ENCODE results near the gene ZNF75A. TPM values are rescaled to one million over a fixed set of nuclear protein-coding genes. Genes with fewer than 3 reads are reported as not detected.
"Not testable (repeated sequence)": the region's sequence is repeated elsewhere in the genome, so short reads cannot be mapped to it uniquely, and the experiment has no call there.

ZNF75A gene
- total RNA-seq, 1 experiment from 2014 or later, result 15.9 TPM

GRCh38 chr16:3268294-3268693, 37.0 kb upstream of the ZNF75A start:
- Histone ChIP-seq H3K36me3 (ENCODE audit: low read depth, low read length) (no peaks in the 10 kb centered on the region), H4K20me1 (ENCODE audit: low read length) (no peaks in the 10 kb centered on the region), H3K27ac (ENCODE audit: low read length) (no peak overlapping the region), H3K9me2 (replicated peaks; ENCODE audit: low read length) (no peaks in the 10 kb centered on the region), H3K9me3 (ENCODE audit: low read length) (no peaks in the 10 kb centered on the region), H3F3A (ENCODE audit: low read length, unreplicated experiment) (no peaks in the 10 kb centered on the region), H2AFZ (ENCODE audit: low read length) (no peak overlapping the region), H3K9ac (ENCODE audit: low read length) (no peak overlapping the region), H3K4me3 (ENCODE audit: low read length) (no peak overlapping the region), H3K4me2 (ENCODE audit: low read length) (no peak overlapping the region), H3K79me2 (ENCODE audit: low read length) (no peaks in the 10 kb centered on the region), H3K27me3 (ENCODE audit: low read length) (no peaks in the 10 kb centered on the region), H3K4me1 (ENCODE audit: insufficient read depth, low read length) (peaks cover 6% of the 10 kb centered on the region; the same call in 1 of the 2 replicates)
- ChIA-PET POLR2A (ENCODE audit: unreplicated experiment) (no interaction called here), CTCF (no interaction called here)
- BruUV-seq (replicated peaks), result no TSS peak
- TF ChIP-seq CTCF (conservative IDR thresholded peaks at IDR 0.05; ENCODE audit: low read depth, low read length) (no peak), EZH2phosphoT487 (IDR thresholded peaks at IDR 0.05; ENCODE audit: borderline replicate concordance, low read length) (no peak), EZH2 (IDR thresholded peaks at IDR 0.05; ENCODE audit: low read length, unreplicated experiment) (no peak)
- intact Hi-C loops (cut with micrococcal nuclease), result no loop called here
- ATAC-seq (no peak), DNase-seq (no peak)

GRCh38 chr16:3270718-3271117, 34.6 kb upstream of the ZNF75A start:
- H3K79me2 ChIP-seq (ENCODE audit: low read length); DNase-seq: not testable (repeated sequence)

GRCh38 chr16:3271281-3271680, 34.0 kb upstream of the ZNF75A start:
- DNase-seq; H3K27ac ChIP-seq (ENCODE audit: low read length); H3K79me2 ChIP-seq (ENCODE audit: low read length); H3K27me3 ChIP-seq (ENCODE audit: low read length); H3K9ac ChIP-seq (ENCODE audit: low read length); H3K36me3 ChIP-seq (ENCODE audit: low read depth, low read length); H3K4me2 ChIP-seq (ENCODE audit: low read length); H3K9me2 ChIP-seq (replicated peaks; ENCODE audit: low read length); ATAC-seq; intact Hi-C loops (cut with micrococcal nuclease); H2AFZ ChIP-seq (ENCODE audit: low read length); H3K4me1 ChIP-seq (ENCODE audit: insufficient read depth, low read length); POLR2A ChIA-PET (ENCODE audit: unreplicated experiment); H3K9me3 ChIP-seq (ENCODE audit: low read length); BruUV-seq (replicated peaks); CTCF ChIA-PET; H4K20me1 ChIP-seq (ENCODE audit: low read length); H3K4me3 ChIP-seq (ENCODE audit: low read length); H3F3A ChIP-seq (ENCODE audit: low read length, unreplicated experiment): not testable (repeated sequence)

More at GRCh38 chr16:3270718-3271117, 34.6 kb upstream of the ZNF75A start:
- BruUV-seq (replicated peaks); H3K9me3 ChIP-seq (ENCODE audit: low read length); H3K4me1 ChIP-seq (ENCODE audit: insufficient read depth, low read length); H3K9me2 ChIP-seq (replicated peaks; ENCODE audit: low read length); H3K4me2 ChIP-seq (ENCODE audit: low read length); ATAC-seq; H3K27ac ChIP-seq (ENCODE audit: low read length); H3K27me3 ChIP-seq (ENCODE audit: low read length); H3K36me3 ChIP-seq (ENCODE audit: low read depth, low read length); H3K4me3 ChIP-seq (ENCODE audit: low read length); H2AFZ ChIP-seq (ENCODE audit: low read length); H3K9ac ChIP-seq (ENCODE audit: low read length); intact Hi-C loops (cut with micrococcal nuclease); H3F3A ChIP-seq (ENCODE audit: low read length, unreplicated experiment); H4K20me1 ChIP-seq (ENCODE audit: low read length); CTCF ChIA-PET; POLR2A ChIA-PET (ENCODE audit: unreplicated experiment): not testable (repeated sequence)

GRCh38 chr16:3274490-3274889, 30.8 kb upstream of the ZNF75A start:
- ChIA-PET CTCF (no interaction called here), POLR2A (ENCODE audit: unreplicated experiment) (interaction anchor here (0.5 kb wide), 1 partner anchor 116 kb away, joined by 13 read pairs; no protein-coding TSS in a partner anchor)
- intact Hi-C loops (cut with micrococcal nuclease), result no loop called here
- H3K27me3 ChIP-seq (ENCODE audit: low read length), result no peaks in the 10 kb centered on the region
- no peak; the same call in 1 of the 2 replicates for ATAC-seq
- H3K4me1 ChIP-seq (ENCODE audit: insufficient read depth, low read length), result no peaks in the 10 kb centered on the region
- TF ChIP-seq CTCF (conservative IDR thresholded peaks at IDR 0.05; ENCODE audit: low read depth, low read length) (no peak), EZH2 (IDR thresholded peaks at IDR 0.05; ENCODE audit: low read length, unreplicated experiment) (no peak)
- H3K4me3 ChIP-seq (ENCODE audit: low read length), result no peak overlapping the region
- no peaks in the 10 kb centered on the region for H3K79me2 ChIP-seq (ENCODE audit: low read length)
- no peaks in the 10 kb centered on the region for H3K9me2 ChIP-seq (replicated peaks; ENCODE audit: low read length)
- no peaks in the 10 kb centered on the region for H3F3A ChIP-seq (ENCODE audit: low read length, unreplicated experiment)
- no peaks in the 10 kb centered on the region for H3K9me3 ChIP-seq (ENCODE audit: low read length)
- BruUV-seq (replicated peaks), result no TSS peak
- H4K20me1 ChIP-seq (ENCODE audit: low read length), result no peaks in the 10 kb centered on the region
- peak; percentile 2 for DNase-seq
- H3K27ac ChIP-seq (ENCODE audit: low read length), result no peak overlapping the region
- no peak overlapping the region for H2AFZ ChIP-seq (ENCODE audit: low read length)
- no peak overlapping the region for H3K9ac ChIP-seq (ENCODE audit: low read length)
- H3K36me3 ChIP-seq (ENCODE audit: low read depth, low read length), result no peaks in the 10 kb centered on the region
- no peak overlapping the region for H3K4me2 ChIP-seq (ENCODE audit: low read length)
